NCI-H2107 treated with DMSO at 0.1 percent for 48 hours (cell line): Measurements from ENCODE around the gene BABAM2.

Experiments used
- DNase-seq: peaks from one replicate; lab custom pipeline; 2025; ENCODE audit not compliant: unreplicated experiment; lab: John Stamatoyannopoulos, UW

Gene BABAM2

GRCh38 chr2:28350196-28350595 lies 459.7 kb downstream of the BABAM2 start:
- DNase-seq, result no peak

- no peak for DNase-seq
These were observed 460.3 kb downstream of the BABAM2 start for GRCh38 chr2:28350791-28351285.

DNA sequence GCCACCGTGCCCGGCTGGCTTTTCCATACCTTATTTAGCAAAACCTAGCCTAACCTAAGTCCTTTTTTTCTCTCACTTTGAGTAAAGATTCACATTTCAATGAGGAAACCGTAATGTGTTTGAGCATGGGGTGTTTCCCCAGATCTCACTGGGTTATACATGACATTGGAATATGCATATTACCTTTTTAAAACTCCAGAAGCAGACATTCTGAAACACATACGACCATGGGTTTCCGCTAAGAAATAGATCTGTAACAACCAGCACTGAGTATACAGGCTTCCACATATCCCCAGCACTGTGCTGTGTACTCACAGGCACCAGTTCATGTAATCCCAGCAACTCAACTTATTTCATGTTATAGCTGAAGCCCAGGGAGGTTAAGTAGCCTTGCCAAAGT lies 461.1 kb downstream of the BABAM2 start:
- no peak for DNase-seq

DNA sequence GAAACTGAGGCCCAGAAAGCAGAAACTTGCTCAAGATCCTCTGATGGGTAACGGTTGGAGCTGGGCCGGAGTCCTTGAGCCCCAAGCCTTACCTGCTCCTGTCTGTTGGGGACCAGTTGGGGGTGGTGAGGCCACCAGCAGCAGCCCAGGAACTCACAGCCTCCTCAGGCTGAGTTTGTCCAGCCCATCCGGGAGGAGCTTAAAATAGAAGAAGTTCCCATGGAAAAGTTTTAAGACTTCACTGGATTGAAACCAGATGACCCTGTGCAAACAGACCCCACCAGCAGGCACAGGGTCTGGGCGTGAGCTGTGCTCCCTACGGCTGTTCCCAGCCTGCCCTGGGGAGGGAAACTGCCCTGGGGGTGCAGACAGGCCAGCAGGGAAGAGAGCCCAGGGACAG lies 461.6 kb downstream of the BABAM2 start:
- DNase-seq, result no peak

DNA sequence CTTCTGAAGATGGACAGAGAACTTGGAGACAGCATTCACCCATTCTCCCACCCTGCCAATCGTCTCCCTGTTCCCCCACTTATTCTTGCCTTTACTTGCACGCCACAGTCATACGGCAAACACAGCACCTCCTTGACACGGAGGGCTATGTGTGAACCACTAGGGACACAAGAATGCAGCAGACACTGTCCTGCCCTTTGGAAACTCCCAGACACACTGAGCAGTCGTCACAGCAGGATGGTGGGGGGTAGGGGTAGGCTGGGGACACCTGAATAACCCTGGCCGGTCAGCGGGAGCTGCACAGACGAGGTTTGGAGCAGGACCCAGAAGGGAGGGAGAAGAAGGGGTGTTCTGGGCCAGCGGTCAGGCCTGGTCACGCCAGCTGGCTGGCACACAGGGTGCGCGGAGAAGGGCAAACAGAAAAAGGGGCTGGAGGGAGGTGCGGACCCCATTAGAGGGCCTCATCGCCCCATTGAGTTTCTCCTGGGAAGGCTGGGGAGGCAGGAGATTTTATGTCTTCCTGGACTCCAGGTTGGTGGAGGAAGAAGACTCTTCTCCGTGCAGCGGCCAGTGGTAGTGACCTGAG lies 462.2 kb downstream of the BABAM2 start:
- DNase-seq, result no peak

DNA sequence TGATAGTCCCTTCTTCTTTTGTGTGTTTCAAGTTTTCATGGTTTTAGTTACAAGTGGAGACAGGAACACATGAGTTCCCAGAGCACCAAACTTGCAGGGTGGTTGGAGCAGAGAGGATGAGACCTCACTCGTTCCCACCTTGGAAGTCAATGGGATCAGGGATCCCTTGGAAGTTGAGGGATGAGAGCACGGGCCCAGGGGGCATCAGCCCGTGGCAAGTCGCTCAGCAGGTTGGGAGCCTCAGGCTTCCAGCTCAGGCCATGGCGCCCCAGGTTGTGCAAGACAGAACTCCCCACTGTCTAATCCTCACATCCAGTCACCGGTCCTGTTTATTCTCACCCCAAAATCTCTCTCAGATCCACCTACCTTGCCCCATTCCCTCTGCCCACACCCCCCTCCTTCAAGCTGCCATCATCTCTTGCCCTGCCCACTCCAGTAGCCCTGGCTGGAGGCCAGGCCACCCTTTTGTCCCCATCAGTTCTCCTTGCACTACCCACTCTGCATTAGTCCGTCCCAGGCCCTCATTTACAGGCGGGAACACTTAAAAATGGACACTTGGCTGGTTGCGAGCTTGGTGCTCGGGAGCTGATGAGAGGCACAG lies 464.5 kb downstream of the BABAM2 start:
- no peak for DNase-seq

DNA sequence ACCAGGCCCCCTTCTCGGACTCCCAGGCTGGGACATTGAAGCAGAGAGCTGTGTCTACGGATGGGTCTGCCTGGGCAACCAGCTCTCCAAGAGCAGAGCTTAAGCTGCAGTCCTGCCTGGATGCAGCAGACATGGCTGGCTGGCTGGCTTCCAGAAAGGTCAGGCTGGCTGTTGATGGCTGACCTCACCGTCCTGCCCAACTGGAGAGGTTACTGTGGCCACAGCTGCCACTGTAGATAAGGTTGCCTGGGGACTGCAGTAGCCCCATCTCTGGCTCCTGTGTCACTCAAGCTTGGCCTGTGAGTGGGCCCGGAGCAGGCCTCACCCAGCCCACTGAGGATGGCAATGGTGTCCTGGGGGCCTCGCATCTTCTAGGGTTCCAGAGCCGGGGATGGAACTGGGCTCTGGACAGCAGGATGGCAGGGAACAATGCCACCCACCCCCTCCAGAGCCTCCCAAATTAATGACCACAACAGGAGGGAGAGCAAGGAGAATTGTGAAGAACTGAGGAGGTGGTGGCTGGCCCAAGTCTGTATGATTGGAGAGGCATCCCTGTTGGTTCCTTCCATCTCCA lies 465.1 kb downstream of the BABAM2 start:
- DNase-seq, result no peak

DNA sequence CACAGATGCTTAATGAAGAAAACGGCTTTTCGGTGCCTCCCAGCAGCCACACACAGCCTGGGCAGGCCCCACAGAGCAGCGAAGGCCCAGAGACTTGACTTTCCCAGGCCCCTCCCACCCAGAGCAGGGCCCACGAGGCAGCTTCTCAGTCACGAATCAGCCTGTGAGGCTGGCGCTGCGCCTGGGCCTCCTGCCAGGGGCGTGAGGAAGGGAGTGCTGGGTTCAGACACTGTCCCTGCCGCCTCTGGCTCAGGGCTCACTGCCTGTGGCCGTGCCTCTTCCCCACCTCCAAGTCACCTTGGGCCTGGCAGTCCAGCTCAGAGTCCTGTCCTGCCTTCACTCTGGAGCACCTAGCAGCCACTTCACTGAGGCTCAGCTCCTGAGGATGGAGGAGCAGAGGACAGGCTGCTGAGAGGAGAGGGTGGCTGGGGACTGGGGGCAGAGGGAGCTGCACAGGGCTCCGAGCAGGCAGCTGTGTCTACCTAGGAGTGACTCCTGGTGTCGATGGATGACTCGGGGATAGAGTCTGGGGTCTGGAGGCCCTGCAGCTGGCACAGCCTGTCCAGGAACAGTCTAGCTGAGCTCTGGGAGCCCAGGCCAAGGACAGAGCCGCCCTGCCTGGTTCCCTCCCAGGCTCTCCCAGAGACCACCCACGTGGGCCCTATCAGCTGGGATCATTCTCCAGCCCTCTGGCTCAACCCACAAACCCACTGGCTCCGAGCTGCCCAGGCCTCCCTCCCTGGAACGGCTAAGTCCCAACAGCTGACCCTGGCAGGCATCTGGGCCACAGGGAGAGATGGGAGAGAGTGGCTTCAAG lies 465.8 kb downstream of the BABAM2 start:
- no peak for DNase-seq

DNA sequence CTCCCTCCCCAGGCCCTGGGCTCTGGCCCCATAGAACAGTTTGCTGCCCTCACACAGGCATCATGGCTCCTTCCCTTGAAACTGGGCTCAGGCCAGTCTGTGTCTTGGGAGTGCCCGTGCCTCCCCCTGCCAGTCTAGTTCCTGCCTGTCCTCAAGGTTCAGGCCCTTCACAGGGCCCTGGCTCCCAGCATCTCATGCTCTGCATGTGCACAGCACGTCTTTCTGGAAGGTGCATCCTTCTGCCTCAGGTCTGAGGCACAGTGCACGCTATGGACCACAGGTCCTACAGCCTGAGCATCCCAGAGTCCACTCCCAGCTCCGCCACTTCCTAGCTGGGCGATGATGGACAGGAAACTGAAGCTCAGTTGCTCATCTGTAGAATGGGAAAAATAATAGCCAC lies 466.5 kb downstream of the BABAM2 start:
- no peak for DNase-seq

DNA sequence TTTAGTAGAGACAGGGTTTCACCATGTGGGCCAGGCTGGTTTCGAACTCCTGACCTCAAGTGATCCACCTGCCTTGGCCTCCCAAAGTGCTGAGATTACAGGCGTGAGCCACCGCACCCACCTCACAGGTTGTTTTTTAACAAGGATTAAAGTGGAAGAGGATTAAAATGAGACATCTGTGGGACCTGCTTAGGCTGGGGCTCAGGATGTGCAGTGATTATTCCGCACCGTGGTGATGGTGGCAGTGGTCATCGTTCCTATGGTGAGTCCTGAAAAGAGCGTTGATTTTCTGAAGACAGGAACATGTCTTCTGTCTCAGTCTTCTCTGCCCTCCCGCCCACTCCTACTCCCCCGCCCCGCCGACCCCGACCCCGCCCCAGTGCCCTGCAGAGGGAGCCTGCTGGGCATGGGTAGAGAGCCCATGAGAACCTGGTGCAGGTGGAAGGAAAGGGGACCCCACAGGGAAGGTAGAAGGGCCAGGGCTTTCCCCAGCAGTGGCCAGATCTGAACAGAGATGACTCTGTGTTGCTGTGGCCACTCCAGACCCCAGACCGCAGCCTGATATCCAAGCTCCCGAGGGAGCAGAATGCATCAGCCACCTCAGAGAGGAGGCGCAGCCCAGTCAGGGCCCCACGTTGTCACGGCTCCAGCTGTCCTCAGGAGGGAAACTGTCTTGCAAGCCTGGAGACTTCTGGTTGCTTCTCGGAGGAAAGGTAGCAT lies 467.6 kb downstream of the BABAM2 start:
- DNase-seq, result no peak

DNA sequence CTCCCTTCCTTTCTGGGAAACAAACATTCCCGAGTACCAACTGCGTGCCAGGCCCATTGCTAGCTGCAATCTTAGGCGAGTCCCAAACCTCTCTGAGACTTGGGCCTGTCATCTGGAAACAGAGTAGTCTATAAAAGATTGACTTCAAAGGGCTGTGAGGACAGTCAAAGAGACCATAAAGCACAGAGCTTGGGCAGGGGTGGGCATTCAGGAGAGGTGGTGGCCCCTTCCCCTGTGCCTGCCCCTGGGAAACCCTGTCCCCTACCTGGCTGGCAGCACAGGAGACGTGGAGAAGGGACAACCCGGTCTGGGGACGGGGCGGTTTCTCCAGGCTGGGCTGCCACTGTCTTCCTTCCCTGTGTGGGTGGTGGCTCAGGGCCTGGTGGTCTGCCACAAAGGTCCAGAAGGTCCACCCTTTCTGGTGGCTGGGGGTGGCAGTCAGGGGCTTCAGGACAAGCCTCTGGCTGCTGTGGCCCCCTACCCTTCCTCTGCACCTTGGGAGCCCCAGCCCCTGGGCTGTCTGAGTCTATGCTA lies 468.2 kb downstream of the BABAM2 start:
- DNase-seq, result no peak

GRCh38 chr2:28359222-28360057 lies 468.9 kb downstream of the BABAM2 start:
- DNase-seq, result no peak

DNA sequence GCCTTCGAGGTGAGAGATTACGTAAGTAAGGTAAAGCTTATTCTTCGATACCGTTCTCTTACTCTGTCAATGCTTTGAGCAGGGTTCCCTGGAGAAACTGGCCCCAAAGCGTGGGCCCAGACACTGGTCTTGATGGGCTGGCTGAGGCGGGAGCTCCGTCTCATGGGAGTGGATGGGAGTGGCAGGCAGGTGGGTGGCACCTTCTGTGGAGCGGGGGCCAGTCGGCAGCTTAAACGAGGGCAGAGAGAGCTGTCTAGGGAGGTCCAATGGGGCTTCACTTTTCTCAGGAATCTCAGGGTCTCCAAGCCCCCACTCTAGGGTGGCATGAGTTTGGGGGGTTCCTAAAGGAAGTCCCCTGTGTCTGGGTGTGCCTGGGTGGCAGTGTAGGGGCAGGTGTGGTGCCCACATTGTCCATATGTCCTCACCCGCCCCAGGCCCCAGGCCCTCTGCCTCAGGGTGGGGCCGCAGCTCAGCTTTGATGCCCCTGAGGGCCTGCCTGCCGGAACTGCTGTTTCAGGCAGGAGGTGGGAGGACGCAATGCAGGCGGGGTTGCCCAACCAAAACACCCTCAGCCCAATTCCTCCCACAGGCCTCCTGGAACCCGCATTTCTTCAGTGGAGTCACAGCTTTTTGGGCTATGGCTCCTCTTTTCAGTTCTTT lies 469.7 kb downstream of the BABAM2 start:
- DNase-seq, result no peak

DNA sequence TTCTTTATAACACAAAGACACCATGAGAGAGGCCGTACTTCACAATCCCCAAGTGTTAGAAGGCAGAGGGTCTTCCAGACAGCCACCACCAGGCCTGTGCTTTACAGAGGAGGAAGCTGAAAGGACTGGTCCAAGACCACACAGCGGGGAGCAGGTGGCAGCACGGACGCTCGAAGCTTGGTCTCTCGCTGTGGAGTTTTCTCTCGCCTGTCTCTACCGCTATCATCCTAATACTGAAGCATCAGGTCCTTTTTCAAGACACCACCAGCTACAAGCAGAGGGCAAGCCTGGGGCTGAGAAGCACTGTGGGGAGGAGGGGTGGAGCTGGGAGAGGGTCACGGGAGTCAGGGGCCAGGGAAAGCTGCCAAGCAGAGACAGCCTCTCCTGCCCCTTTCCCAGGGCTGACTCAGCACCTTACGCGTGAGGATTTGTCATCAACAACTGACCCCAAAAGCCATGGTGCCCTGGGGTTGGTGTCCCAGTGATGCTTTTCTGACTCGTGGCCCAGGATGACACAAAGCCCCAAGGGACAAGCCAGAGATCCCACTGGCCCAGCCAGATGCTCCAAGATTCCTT lies 470.3 kb downstream of the BABAM2 start:
- no peak for DNase-seq

GRCh38 chr2:28361991-28362710 lies 471.6 kb downstream of the BABAM2 start:
- no peak for DNase-seq

- DNase-seq, result no peak
These were observed 472.5 kb downstream of the BABAM2 start for GRCh38 chr2:28362991-28363521.

DNA sequence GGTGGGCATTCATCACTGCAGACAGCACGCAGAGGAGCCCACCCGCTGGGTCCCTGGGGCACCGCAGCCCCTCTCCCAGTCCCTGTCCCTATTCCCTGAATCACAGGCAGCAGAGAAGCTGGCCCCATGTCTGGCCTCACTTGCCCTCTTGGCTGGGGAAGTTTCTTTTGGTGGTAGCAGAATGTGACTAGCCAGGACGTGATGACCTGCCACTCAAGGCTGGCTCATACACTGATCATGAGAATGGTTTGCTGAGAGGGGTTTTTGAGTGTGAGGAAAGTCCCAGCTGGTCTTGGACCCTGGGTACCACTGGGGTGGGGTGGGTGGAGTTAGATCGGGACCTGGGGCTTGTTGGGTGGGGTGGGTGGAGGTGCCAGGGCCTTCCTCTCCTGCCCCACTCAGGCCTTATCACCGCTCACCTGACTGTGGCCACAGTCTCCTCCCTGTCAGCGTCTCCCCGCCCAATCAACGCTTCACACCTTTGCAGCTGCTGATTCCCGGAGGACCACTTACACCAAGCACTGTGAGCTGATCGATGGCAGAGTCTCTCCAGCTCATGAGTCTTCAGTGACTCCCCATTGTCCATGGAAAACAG lies 473.3 kb downstream of the BABAM2 start:
- no peak for DNase-seq

GRCh38 chr2:28364610-28365009 lies 474.1 kb downstream of the BABAM2 start:
- no peak for DNase-seq
